GM18511 (cell line): ENCODE results near the gene OPN5.

Source experiments
- ATAC-seq: cut with Tn5 transposase; IDR thresholded peaks from one replicate; pipeline ENCODE4 v1.9.1; 2021; ENCODE audit warnings: mild to moderate bottlenecking, moderate library complexity; ENCODE audit not compliant: unreplicated experiment

OPN5 gene

GRCh38 chr6:47852727-47853126, 70.9 kb downstream of the OPN5 start:
- ATAC-seq = no peak

DNA sequence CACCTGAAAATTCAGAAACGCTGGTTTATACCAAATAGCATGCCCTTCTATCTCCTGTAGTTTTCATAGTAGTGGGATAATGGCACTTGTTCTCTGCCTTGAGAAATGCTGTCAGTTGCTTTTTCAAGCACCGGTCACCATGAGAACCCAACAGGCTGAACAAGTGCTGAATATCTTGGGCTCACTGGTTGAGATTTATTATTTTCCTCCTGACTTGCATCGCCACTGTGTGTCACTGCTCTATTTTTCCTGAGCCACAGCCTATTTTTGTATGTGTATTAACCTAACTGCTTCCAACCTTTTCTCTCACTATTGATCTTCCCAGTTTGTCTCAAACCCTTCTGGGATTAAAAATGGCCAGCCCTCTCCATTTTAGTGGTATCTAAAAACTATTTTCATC, 71.9 kb downstream of the OPN5 start:
- no peak for ATAC-seq

- ATAC-seq = no peak
These were observed 73.1 kb downstream of the OPN5 start for GRCh38 chr6:47854971-47855370.

DNA sequence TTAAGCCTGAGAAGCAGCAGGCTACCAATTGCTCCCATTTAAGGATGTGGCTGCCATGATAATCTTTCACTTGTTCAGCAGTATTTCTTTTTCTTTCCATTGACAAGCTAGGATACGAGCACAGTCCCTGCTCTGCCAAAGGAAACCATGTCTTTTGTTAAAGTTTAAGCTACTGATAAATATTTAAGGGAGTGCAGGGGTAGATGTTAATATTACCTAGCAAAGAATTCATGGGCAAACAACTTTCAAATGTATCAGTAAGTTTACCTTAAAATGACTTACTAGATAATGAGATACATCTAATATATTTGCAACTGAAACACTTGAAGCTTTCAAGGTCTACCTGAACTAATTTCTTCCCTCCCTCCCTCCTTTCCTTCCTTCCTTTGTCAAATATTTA, 77.3 kb downstream of the OPN5 start:
- ATAC-seq = no peak

GRCh38 chr6:47862731-47863130, 80.9 kb downstream of the OPN5 start:
- no peak for ATAC-seq

DNA sequence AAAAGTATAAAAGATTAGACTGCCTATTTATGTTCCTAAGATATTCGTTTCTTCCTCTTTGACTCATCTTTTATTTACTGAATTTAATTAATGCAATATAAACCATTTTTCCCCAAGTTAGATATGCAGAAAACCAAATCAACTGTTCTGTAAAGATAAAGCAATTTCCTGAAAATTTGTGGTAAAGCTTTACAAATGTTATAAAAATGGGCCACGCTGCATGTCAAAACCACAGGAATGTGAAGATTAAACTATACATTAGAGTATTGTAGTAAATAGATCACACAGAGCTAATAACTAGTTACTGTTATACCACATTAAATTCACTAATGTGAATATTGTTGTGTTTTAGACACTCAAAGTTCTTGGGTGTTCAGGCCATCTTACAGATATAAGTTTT, 83.4 kb downstream of the OPN5 start:
- ATAC-seq = no peak

GRCh38 chr6:47875593-47875992, 93.8 kb downstream of the OPN5 start:
- no peak for ATAC-seq
